SK-N-MC (cell line): ENCODE data around the gene ABHD17A.
"Not testable (repeated sequence)": the region's sequence is repeated elsewhere in the genome, so short reads cannot be mapped to it uniquely, and the experiment has no call there.

Source experiments
- DNase-seq: peaks from one replicate; pipeline ENCODE4 v3.0.0-alpha.2; 2011; ENCODE audit warnings: low read depth, low spot score
- H3K27ac ChIP-seq: fragments of 200-600 bp; sonication (generic); 2 replicates; pipeline ENCODE4 v1.5.1; 2016; ENCODE audit warnings: mixed run types
- H3K36me3 ChIP-seq: fragments of 200-600 bp; sonication (generic); 2 replicates; pipeline ENCODE4 v1.6.1; 2017; ENCODE audit warnings: antibody characterized with exemption, low read length, mixed read lengths; ENCODE audit not compliant: insufficient read depth
- H3K4me3 ChIP-seq: fragments of 200-600 bp; sonication (generic); 2 replicates; pipeline ENCODE4 v1.5.1; 2016
- H3K9ac ChIP-seq: fragments of 200-600 bp; sonication (generic); 2 replicates; pipeline ENCODE4 v1.8.0; 2017; ENCODE audit warnings: mixed run types, mixed read lengths; ENCODE audit not compliant: insufficient read length
- H3K9me3 ChIP-seq: fragments of 200-600 bp; sonication (generic); 2 replicates; pipeline ENCODE4 v1.6.1; 2017; ENCODE audit warnings: low read depth, mild to moderate bottlenecking, antibody characterized with exemption, low read length, moderate library complexity, mixed read lengths
- EZH2 ChIP-seq: fragments of 200-600 bp; sonication (generic); IDR thresholded peaks from one replicate; pipeline ENCODE4 v1.6.1; 2017; ENCODE audit warnings: antibody characterized with exemption
- FOXP2 ChIP-seq: optimal IDR thresholded peaks from 2 replicates; pipeline ENCODE3; 2011; ENCODE audit warnings: mild to moderate bottlenecking, moderate library complexity; ENCODE audit not compliant: insufficient read depth; ENCODE audit errors: extremely low read length, control extremely low read depth
- POLR2AphosphoS5 ChIP-seq: IDR thresholded peaks from 2 replicates; pipeline ENCODE4 v1.6.1; 2012; ENCODE audit warnings: mild to moderate bottlenecking, low read depth, low read length, borderline replicate concordance

Gene ABHD17A

GRCh38 chr19:1888385-1888784 lies 3.1 kb upstream of the ABHD17A start:
- TF ChIP-seq EZH2 (no peak), POLR2AphosphoS5 (no peak), FOXP2 (no peak)
- Histone ChIP-seq H3K9ac (no peak overlapping the region), H3K36me3 (no peaks in the 10 kb centered on the region), H3K9me3 (no peaks in the 10 kb centered on the region), H3K4me3 (no peak overlapping the region), H3K27ac (no peak overlapping the region)
- DNase-seq = no peak

DNA sequence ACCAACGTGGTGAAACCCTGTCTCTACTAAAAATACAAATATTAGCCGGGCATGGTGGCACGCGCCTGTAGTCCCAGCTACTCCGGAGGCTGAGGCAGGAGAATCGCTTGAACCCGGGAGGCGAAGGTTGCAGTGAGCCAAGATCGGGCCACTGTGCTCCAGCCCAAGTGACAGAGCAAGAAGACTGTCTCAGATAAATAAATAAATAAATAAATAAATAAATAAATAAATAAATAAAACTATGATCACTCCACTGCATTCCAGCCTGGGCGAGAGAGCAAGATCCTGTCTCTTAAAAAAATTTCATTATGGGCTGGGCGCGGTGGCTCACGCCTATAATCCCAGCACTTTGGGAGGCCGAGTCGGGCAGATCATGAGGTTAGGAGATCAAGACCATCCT lies 1.1 kb upstream of the ABHD17A start:
- not testable (repeated sequence) for H3K4me3 ChIP-seq, DNase-seq
- 0 out of 2 replicates have a peak overlapping the region, but pooled peaks have one; percentile 42 for H3K27ac ChIP-seq

DNA sequence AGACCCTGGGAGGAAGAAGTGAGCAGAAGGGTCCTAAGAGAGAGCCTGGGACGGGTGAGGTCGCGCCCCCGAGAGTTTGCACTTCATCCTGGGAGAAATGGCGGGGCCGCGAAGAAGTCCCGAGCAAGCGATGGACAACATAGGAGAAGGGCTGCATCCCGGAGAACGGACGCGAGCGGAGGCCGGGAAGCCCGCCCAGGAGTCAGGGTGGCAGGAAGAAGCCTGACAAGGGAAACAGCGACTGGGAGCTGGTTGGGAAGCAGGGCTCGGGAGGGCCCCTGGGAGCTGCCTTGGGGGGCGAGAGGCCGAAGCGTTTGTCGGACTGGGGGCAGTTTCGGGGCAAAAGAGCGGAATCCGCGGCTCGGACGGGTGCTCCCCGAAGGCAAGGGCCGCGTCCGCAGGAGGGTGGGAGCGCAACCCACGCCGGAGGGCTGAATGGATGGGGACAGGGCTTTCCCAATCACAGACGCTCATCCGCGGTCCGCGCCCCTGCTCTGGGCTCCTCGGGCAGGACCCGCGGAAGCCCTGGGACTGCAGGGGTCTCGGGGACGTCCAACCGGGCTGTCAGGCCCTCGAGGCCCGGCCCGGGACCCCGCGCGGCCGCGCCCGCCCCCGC lies 469 bp downstream of the ABHD17A start:
- TF ChIP-seq EZH2 (no peak), FOXP2 (no peak), POLR2AphosphoS5 (no peak)
- DNase-seq = no peak
- H3K4me3 ChIP-seq = peak overlapping the region; percentile 88
- H3K27ac ChIP-seq = no peak overlapping the region
- H3K9ac ChIP-seq = peak overlapping the region; percentile 93
- no peaks in the 10 kb centered on the region for H3K36me3 ChIP-seq
- no peaks in the 10 kb centered on the region for H3K9me3 ChIP-seq

More for the DNA sequence above, 1.1 kb upstream of the ABHD17A start:
- not testable (repeated sequence) for H3K9me3 ChIP-seq, H3K36me3 ChIP-seq, H3K9ac ChIP-seq

GRCh38 chr19:1884291-1884718 lies 991 bp downstream of the ABHD17A start:
- H3K36me3 ChIP-seq = no peaks in the 10 kb centered on the region
- no peak overlapping the region for H3K27ac ChIP-seq
- H3K9me3 ChIP-seq = no peaks in the 10 kb centered on the region
- peak overlapping the region; percentile 88 for H3K4me3 ChIP-seq
- TF ChIP-seq FOXP2 (no peak), EZH2 (no peak), POLR2AphosphoS5 (no peak)
- DNase-seq = no peak
- peak overlapping the region; percentile 93 for H3K9ac ChIP-seq

- no peak for TF ChIP-seq EZH2
- no peak for TF ChIP-seq FOXP2
- no peak for TF ChIP-seq POLR2AphosphoS5
- H3K9me3 ChIP-seq = no peaks in the 10 kb centered on the region
- peak overlapping the region; percentile 88 for H3K4me3 ChIP-seq
- DNase-seq = no peak
- H3K9ac ChIP-seq = peak overlapping the region; percentile 93
- no peaks in the 10 kb centered on the region for H3K36me3 ChIP-seq
- no peak overlapping the region for H3K27ac ChIP-seq
These were observed 1.5 kb downstream of the ABHD17A start for GRCh38 chr19:1883784-1884183.

- H3K36me3 ChIP-seq = no peaks in the 10 kb centered on the region
- H3K4me3 ChIP-seq = peak overlapping the region; percentile 88; the same call in 1 of the 2 replicates
- TF ChIP-seq FOXP2 (no peak), EZH2 (no peak), POLR2AphosphoS5 (no peak)
- peak overlapping the region; percentile 93 for H3K9ac ChIP-seq
- no peaks in the 10 kb centered on the region for H3K9me3 ChIP-seq
- H3K27ac ChIP-seq = 0 out of 2 replicates have a peak overlapping the region, but pooled peaks have one; percentile 7
- no peak for DNase-seq
These were observed 2.3 kb downstream of the ABHD17A start for GRCh38 chr19:1882786-1883692.

GRCh38 chr19:1882089-1882785 lies 3.1 kb downstream of the ABHD17A start:
- TF ChIP-seq POLR2AphosphoS5 = no peak
- no peak for TF ChIP-seq FOXP2
- no peak for TF ChIP-seq EZH2
- no peak for DNase-seq
- 0 out of 2 replicates have a peak overlapping the region, but pooled peaks have one; percentile 7 for H3K27ac ChIP-seq
- H3K9me3 ChIP-seq = no peaks in the 10 kb centered on the region
- H3K36me3 ChIP-seq = no peaks in the 10 kb centered on the region
- H3K9ac ChIP-seq = no peak overlapping the region
- H3K4me3 ChIP-seq = no peak overlapping the region

GRCh38 chr19:1881393-1882088 lies 3.8 kb downstream of the ABHD17A start:
- DNase-seq, H3K4me3 ChIP-seq, H3K9me3 ChIP-seq, H3K9ac ChIP-seq, H3K36me3 ChIP-seq, H3K27ac ChIP-seq: not testable (repeated sequence)
